ENCODE measurements around the gene RGS3. TPM values are rescaled to one million over a fixed set of nuclear protein-coding genes. Genes with fewer than 3 reads are reported as not detected.

Gene RGS3
- total RNA-seq, 1 donor from 2014 or later: 66.2 TPM

GRCh38 chr9:113573046-113573958 lies 109.8 kb downstream of the RGS3 start:
- Histone ChIP-seq H3K4me1 (peaks cover 42% of the 10 kb centered on the region), H3K27me3 (ENCODE audit: low read depth) (no peaks in the 10 kb centered on the region), H3K36me3 (no peaks in the 10 kb centered on the region), H3K9me3 (no peaks in the 10 kb centered on the region), H3K4me3 (no peak overlapping the region), H3K27ac (no peak overlapping the region)
- TF ChIP-seq CTCF (IDR thresholded peaks at IDR 0.05): no peak
- intact Hi-C loops (cut with DNase I): no loop called here
- DNase-seq (peak; percentile 10), ATAC-seq (no peak)

- H3K27me3 ChIP-seq (ENCODE audit: low read depth): no peaks in the 10 kb centered on the region
- no peaks in the 10 kb centered on the region for H3K9me3 ChIP-seq
- no peak overlapping the region for H3K4me3 ChIP-seq
- H3K27ac ChIP-seq: no peak overlapping the region
- H3K4me1 ChIP-seq: peaks cover 42% of the 10 kb centered on the region
- intact Hi-C loops (cut with DNase I): no loop called here
- DNase-seq: no peak
- H3K36me3 ChIP-seq: no peaks in the 10 kb centered on the region
- no peak for TF ChIP-seq CTCF (IDR thresholded peaks at IDR 0.05)
- no peak for ATAC-seq
These were observed 110.4 kb downstream of the RGS3 start for GRCh38 chr9:113573959-113574352.

- Histone ChIP-seq H3K4me3 (no peak overlapping the region), H3K9me3 (no peaks in the 10 kb centered on the region), H3K36me3 (no peaks in the 10 kb centered on the region), H3K27me3 (ENCODE audit: low read depth) (no peaks in the 10 kb centered on the region), H3K4me1 (peaks cover 45% of the 10 kb centered on the region), H3K27ac (no peak overlapping the region)
- intact Hi-C loops (cut with DNase I): no loop called here
- peak; percentile 25 for DNase-seq
- TF ChIP-seq CTCF (IDR thresholded peaks at IDR 0.05): no peak
- ATAC-seq: no peak
These were observed 111.1 kb downstream of the RGS3 start for GRCh38 chr9:113574441-113575262.

GRCh38 chr9:113577525-113578261 lies 114.2 kb downstream of the RGS3 start:
- no peaks in the 10 kb centered on the region for H3K27me3 ChIP-seq (ENCODE audit: low read depth)
- no peak overlapping the region for H3K4me3 ChIP-seq
- intact Hi-C loops (cut with DNase I): no loop called here
- no peak for TF ChIP-seq CTCF (IDR thresholded peaks at IDR 0.05)
- peak overlapping the region; percentile 85 for H3K27ac ChIP-seq
- peaks cover 71% of the 10 kb centered on the region for H3K4me1 ChIP-seq
- H3K36me3 ChIP-seq: no peaks in the 10 kb centered on the region
- H3K9me3 ChIP-seq: no peaks in the 10 kb centered on the region
- DNase-seq (peak; percentile 55), ATAC-seq (no peak)

GRCh38 chr9:113578279-113578865 lies 114.8 kb downstream of the RGS3 start:
- intact Hi-C loops (cut with DNase I): no loop called here
- H3K36me3 ChIP-seq: peaks cover 6% of the 10 kb centered on the region
- no peak for TF ChIP-seq CTCF (IDR thresholded peaks at IDR 0.05)
- peak overlapping the region; percentile 85 for H3K27ac ChIP-seq
- no peaks in the 10 kb centered on the region for H3K9me3 ChIP-seq
- no peaks in the 10 kb centered on the region for H3K27me3 ChIP-seq (ENCODE audit: low read depth)
- no peak overlapping the region for H3K4me3 ChIP-seq
- no peak for ATAC-seq
- no peak for DNase-seq
- H3K4me1 ChIP-seq: peaks cover 78% of the 10 kb centered on the region

Measured in lower lobe of right lung (tissue), 2 donors.